DMS53 treated with DMSO at 0.1 percent for 48 hours (cell line): Measurements from ENCODE around the gene ACTN3.
"Not testable (repeated sequence)": the region's sequence is repeated elsewhere in the genome, so short reads cannot be mapped to it uniquely, and the experiment has no call there.

Experiments
- DNase-seq: peaks from one replicate; lab custom pipeline; 2025; ENCODE audit not compliant: unreplicated experiment; lab: John Stamatoyannopoulos, UW

ACTN3 gene

DNA sequence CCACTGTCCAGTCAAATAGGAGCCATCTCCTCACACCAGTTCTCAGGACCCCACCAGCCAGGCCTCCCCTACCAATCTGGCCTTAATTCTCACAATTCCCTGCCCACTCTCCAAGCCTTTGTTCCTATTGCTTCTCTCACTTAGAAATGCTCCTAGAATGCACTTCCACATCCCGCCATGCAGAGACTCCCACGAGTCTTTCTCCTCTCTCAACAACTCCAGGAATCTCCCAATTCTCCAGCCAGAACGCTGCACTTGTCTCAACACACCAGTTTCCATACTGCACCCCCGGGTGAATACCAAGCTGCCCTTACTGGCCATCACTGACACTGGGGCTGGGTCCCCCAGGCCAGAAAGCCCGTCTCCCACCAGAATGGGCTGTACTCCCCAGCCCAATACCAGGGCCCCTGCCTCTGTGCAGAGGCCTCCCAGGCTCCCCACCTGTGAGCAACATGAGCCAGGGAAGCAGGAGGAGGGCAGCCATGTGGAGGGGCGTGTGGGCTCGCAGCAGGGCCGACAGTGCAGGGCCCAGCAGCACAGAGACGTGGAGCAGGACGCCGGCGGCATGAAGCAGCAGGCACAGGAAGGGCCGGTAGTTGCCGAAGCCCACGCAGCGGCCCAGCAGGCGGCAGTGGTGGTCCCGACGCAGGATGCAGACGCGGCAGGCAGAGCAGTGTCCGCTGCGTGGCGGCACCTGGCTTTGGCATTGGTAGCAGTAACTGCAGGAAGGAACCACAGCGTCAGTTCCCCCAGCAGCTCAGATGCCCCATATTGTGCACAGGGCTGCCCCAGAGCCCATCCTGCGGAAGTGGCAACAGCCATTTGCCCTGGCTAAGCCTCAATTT, 3.2 kb upstream of the ACTN3 start:
- no peak for DNase-seq

DNA sequence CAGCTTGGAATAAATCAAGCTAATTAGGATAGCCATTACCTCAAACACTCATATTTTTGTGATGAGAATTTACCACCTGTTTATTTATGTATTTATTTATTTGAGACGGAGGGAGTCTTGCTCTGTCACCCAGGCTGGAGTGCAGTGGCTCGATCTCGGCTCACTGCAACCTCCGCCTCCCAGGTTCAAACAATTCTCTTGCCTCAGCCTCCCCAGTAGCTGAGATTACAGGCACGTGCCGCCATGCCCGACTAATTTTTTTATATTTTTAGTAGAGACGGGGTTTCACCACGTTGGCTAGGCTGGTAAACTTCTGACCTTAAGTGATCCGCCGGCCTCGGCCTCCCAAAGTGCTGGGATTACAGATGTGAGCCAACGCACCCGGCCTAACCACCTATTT, 1.8 kb upstream of the ACTN3 start:
- not testable (repeated sequence) for DNase-seq

DNA sequence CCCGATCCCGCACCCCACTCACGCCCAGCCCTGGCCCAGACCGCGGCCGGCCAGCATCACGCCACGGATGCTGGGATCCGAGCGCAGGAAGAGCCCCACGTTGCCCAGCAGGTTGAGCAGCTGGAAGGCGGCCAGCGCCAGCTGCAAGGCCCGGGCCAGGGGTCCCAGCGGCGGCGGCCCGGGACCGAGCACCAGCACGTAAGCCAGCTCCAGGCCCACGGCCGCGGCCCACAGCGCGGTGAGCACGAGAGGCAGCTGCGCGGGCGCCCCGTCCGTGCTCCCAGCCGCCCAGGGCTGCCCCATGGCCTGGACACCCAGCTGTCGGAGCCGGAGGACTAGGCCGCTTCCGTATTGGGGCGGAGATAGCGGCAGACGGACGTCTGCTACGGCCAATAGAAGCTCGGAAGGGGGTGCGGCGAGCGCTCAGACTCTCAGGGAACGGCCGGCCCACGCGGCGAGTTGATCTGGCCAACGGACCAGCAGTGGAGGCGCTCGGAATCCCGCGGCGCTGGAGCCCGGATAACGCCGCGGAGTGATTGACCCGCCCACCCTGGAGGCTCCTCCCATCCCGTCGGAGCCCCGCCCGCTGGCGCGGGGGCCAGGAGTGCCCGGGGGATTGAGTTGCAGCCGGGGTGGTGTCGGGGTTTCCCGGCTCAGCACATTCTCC, 869 bp upstream of the ACTN3 start, which contains the start of gene ZDHHC24:
ZDHHC24 (minus strand) TSS at position 348 of the 667 bp plus-strand sequence; CDS start at position 303, 45 bp downstream.
- DNase-seq: peak; percentile 98

DNA sequence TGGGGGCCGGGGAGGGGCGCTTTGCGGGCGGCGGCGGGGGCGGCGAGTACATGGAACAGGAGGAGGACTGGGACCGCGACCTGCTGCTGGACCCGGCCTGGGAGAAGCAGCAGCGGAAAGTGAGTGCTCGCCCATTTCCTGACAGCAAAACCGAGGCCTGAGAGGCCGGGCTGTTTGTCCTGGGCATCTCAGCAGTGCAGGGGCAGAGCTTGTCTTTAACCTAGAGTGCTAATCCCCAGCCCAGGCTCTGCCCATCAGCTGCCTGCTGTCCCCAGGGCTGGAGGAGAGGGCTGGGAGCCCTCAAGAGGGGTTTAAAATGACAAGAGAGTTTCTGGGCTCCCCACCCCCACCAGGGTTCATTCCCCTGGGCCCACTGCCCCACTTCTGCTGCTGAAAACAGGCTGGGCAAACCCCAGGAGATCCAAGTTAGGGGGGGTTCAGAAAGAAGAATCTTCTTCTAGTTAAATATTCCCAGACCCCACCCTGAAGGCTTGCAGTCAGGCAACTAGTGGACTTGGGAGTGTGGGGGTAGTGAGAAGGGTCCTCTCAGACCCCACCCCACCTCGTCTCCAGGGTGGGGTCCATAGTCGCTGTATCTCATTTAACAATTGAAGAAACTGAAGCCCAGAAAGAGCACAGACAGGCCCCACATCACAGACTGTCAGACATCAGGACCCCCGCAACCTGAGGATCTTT, 411 bp downstream of the ACTN3 start:
- DNase-seq: no peak

DNA sequence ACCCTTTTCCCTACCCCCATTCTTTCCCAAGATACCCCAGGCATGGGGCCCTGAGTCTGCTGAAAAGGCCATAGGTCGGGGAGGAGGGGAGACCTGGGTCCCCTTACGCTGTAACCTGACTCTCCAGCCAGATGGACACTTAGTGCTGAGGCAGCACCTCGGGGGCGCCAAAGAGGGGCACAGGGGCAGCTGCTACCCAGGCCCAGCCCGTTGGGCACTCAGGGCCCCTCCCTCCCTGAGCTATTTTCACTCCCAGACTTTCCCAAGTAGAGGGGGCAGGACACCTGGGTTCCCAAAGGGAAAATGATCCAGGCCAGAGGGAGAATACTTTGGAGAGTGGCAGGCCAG, 933 bp downstream of the ACTN3 start:
- no peak for DNase-seq

DNA sequence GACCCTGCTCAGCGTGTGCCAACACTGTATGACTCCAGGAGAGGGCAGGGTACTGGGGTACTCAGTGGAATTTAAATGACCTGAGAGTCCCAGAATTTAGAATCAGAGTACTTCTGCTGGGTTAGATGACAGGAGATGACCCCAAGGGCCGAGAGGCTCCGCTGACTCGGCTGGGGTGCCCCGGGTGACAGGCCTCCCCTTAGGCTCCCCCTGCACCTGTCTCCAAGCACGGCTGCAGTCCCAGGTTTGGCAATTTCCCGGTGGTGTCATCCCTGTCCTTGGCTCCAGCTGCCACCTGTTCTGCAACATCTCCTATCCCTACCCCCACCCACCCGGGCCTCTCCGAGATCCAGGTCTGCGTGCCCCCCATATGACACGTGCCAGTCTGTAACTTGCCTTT, 1.3 kb downstream of the ACTN3 start:
- no peak for DNase-seq

DNA sequence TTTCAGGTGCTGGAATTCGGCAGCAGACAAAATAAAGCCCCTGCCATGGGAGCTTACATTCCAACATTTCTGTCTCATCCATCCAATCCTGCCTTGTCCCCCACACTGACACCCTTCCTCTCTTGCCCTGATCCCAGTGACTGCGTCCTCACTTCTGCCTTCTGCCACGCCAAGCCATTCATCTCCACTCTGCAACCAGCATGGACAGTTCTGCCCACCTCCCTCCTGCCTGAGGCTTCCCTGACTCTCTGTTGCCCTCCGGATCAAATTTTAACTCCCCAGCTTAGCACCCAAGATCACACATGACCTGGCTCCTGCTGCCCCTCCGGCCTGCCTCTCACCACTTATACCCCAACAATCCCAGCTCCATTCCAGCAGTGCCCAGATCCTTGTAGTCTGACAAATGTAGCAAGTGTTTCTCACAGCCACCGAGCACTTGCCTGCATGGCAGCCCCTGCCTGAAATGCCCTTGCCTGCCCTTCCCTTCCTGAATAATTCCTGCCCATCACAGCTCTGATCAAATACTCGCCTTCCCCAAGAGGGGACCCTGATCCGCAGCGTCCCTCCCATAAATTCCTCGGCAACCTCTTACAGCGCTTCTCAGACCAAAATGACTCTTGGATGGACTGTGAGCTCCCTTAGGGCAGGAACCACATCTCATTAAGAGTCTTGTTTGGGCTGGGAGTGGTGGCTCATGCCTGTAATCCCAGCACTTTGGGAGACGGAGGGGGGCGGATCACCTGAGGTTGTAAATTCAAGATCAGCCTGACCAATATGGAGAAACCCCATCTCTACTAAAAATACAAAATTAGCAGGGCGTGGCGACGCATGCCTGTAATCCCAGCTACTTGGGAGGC, 2.3 kb downstream of the ACTN3 start:
- DNase-seq: no peak

DNA sequence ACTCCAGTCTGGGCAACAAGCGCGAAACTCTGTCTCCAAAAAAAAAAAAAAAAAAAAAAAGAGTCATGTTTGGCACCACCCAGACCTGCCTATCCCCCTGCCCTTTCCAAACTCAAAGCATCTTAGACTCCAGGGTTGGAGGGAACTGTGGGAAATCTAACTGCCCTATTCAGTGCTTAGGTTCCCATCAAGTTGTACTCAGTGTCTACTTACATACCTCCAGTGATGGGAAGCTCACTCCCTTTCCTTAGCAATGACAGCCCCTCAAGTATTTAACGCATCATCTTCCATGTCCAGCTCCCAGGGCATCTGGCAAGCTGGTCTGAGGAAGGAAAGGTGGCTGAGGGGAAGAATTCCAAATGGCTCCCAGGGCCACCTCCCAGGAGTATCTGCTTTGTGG, 3.0 kb downstream of the ACTN3 start:
- DNase-seq: no peak

DNA sequence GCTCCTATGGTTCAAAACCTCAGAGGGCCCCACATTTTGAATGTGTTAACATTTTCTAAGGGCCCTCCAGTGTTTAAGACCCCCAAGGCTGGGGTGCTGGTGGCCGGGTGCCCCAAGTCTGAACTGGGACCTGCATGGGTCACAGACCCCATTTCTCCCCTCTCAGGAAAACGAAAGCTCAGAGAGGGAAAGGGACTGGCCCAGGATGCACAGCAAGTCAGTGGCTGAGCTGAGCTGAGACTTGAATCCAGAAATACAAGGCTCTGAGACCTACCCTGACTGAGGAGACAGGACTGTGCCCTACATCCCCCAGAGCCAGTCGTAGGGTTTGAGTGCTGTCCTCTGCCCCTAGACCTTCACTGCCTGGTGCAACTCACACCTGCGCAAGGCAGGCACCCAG, 4.2 kb downstream of the ACTN3 start:
- no peak for DNase-seq

DNA sequence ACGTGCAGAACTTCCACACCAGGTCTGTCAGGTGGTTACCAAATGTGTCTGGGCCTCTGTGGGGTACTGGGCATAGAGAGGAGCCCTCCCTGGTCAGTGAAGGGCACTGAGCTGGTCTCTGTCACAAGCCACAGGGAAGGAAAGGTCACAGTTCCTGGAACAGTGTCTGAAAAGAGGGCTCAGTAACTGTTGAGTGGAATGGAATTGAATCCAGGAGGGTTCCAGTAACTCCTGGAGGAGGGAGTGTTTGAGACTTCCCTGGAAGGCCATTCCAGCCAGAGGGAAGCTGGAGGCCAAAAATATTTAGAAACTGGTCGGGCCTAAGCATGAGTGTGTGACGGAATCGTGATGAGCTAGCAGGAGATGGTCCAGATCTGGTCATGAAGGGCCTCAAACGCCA, 7.9 kb downstream of the ACTN3 start:
- DNase-seq: no peak

DNA sequence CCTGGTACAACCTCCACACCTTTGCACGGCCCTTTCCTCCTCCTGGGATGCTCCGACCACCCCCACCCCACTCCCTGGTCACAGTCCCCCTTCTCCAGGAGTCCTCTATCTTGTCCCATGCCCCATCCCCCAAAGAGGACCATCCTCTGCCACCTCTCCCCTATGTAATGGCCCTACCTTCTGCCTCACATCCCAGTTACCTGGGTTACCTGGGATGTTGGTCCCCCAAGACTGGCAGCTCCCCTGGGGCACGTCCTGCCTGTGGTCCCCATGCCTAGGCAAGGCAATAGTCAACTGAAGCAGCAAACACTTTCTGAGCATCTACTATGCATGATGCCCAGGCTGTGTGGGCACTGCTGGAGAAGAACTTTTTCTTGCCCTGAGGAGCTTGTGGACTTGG, 8.7 kb downstream of the ACTN3 start:
- no peak for DNase-seq

DNA sequence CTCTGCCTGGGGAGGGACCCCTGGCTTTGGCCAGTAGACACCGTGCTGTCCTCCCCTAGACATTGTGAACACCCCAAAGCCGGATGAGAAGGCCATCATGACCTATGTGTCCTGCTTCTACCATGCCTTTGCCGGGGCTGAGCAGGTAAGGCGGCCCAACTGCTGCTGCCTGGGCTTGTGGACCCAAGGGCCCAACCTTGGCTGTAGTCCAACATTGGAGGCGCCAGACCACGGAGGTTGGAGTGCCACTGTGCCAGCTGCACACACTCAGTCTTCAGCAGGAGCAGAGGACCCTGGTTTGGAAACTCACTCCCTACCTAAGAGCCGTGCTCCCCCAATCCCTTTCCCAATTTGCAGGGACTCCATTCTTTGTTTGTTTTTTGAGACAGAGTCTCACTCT, 9.4 kb downstream of the ACTN3 start:
- DNase-seq: peak; percentile 48

DNA sequence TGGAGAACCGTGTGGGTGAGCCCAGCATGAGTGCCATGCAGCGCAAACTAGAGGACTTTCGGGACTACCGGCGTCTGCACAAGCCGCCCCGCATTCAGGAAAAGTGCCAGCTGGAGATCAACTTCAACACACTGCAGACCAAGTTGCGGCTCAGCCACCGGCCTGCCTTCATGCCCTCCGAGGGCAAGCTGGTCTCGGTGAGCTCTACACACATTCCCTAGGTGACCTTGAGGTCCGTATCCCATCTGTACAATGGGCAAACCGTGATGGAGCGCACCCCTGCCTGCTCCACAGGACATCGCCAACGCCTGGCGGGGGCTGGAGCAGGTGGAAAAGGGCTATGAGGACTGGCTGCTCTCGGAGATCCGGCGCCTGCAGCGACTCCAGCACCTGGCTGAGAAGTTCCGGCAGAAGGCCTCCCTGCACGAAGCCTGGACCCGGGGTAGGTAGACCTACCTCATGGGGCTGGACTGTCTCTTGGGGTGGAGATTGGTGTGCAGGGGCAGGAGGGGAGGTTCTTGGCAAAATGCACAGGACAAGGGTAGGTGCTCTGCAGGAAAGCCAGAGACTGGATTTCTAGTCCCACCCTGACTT, 11.1 kb downstream of the ACTN3 start:
- DNase-seq: no peak

DNA sequence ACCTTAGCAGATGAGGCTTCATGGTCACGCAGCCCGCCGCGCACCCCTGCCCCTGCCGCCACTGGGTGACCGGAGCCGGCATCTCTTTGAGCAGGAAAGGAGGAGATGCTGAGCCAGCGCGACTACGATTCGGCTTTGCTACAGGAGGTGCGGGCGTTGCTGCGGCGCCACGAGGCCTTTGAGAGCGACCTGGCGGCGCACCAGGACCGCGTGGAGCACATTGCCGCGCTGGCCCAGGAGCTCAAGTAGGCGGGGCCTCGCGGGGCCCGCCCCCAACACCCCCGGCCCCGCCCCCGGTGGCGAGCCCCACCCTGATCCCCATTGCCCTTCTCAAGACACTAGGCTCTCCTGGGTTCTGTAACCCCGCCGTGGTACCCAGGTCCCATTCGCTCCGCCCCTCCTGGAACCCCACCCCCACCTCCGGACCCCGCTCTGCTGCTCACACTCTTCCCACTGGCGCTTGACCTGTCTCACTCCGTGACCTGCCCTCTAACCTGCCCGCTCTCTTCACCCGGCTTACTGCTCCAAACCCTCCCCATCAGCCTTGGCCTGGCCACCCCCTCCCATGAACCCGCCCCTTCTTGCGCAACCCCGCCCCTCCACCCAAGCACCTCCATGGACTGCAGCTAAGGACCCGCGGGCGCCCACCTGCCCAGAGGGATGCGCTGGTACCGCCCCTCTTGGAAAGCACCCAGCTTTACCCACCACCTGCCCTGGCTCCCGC, 12.6 kb downstream of the ACTN3 start:
- peak; percentile 39 for DNase-seq

DNA sequence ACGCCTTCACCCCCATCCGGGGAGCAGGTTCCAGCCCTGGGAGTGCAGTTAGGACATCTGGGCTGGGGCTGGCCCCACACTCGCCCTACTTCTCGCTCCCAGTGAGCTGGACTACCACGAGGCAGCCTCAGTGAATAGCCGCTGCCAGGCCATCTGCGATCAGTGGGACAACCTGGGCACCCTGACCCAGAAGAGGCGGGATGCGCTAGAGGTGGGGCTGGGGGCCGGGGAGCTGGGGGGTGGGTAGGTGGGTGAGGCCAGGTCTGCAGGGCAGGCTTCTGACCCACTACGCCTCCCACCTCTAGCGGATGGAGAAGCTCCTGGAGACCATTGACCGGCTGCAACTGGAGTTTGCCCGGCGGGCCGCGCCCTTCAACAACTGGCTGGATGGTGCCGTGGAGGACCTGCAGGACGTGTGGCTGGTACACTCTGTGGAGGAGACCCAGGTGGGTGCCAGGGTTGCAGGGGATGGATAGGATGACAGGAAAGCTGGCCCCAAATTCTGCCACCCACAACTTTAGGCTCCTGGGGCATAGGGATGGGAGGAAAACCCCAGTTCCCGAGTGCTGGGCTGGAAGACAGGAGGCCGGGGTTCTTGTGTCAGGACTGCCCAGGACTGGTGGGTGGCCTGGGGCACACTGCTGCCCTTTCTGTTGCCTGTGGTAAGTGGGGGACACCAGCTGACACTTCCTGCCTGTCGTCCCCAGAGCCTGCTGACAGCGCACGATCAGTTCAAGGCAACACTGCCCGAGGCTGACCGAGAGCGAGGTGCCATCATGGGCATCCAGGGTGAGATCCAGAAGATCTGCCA, 13.4 kb downstream of the ACTN3 start:
- no peak for DNase-seq

DNA sequence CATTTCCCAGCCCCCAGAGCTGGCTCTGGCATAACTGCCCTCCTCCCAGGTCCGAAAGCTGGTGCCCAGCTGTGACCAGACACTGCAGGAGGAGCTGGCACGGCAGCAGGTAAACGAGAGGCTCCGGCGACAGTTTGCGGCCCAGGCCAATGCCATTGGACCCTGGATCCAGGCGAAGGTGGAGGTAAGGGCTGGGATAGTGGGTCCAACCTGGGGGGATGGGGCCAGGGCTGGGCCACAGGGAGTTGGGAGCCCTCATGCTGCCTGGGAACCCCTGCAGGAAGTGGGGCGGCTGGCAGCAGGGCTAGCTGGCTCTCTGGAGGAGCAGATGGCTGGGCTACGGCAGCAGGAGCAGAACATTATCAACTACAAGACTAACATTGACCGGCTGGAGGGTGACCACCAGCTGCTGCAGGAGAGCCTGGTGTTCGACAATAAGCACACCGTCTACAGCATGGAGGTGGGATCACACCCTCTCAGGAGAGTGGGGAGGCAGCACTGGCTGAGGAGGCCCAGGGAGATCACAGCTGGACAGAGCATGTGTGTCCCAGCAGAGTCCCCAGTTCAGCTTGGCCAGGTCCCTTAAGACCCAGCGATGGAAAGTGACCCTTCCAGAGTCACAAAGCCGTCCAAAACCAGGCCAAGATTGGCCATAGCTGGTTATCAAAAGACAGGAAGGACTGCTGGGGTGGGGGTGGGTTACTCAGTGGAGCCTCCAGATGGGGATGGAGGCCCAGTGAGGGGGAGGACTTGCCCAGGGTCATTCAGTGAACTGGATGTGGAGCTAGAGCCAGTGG, 14.7 kb downstream of the ACTN3 start:
- DNase-seq: no peak

DNA sequence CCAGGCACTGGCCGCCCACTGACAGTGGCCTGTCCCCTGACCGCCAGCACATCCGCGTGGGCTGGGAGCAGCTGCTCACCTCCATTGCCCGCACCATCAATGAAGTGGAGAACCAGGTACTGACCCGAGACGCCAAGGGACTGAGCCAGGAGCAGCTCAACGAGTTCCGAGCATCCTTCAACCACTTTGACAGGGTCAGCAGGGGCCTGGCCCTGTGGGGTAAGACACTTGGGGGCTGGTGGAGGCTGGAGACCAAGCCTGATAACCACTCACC, 15.2 kb downstream of the ACTN3 start:
- DNase-seq: no peak

DNA sequence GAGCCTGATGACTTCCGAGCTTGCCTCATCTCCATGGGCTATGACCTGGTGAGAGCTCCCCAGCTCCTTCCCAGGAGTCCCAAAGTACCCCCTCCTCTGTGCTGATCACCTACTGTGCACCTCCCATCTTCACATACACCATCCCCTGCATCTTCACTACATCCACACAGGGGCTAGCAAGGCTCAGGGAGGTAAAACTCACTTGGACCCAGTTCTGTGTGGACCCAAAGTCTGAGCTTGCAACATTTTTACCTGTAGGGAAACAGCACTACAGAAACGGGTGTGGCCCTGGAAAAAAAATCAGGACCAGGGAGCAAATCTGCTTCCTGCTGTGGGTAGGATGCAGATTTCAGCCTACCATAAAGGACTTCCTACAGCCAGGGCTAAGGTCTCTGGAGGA, 15.6 kb downstream of the ACTN3 start:
- no peak for DNase-seq
